Esophagus squamous epithelium (tissue), 4 donors: Measurements from ENCODE around the gene LIN7B.

ENCODE experiments used
- CTCF ChIP-seq, 6 experiments: fragments of 450-650 bp in 4 of 6; fragments of 200-600 bp in 2 of 6; sonication (generic) in 2 of 6; IDR thresholded peaks; one replicate each; pipeline ENCODE4 v1.5.1; 2016 to 2019; ENCODE audit warnings: antibody characterized with exemption in 6 of 6, mild to moderate bottlenecking in 4 of 6, moderate library complexity in 4 of 6
- POLR2A ChIP-seq, 4 donors: fragments of 450-650 bp; IDR thresholded peaks; one replicate each; pipeline ENCODE4 v1.6.1; 2017; ENCODE audit warnings: antibody characterized with exemption in 4 of 4, mild to moderate bottlenecking in 4 of 4, moderate library complexity in 3 of 4

- TF ChIP-seq CTCF (IDR thresholded peaks at IDR 0.05) (no peak), POLR2A (IDR thresholded peaks at IDR 0.05) (no peak)
Observed at GRCh38 chr19:49085868-49086232, 28.3 kb upstream of the LIN7B start.
